ENCODE measurements around the gene PANX2. TPM values are rescaled to one million over a fixed set of nuclear protein-coding genes. Genes with fewer than 3 reads are reported as not detected.

PANX2 gene
- total RNA-seq, 2 experiments from 2014 or later, result 0.66 to 1.0 TPM

DNA sequence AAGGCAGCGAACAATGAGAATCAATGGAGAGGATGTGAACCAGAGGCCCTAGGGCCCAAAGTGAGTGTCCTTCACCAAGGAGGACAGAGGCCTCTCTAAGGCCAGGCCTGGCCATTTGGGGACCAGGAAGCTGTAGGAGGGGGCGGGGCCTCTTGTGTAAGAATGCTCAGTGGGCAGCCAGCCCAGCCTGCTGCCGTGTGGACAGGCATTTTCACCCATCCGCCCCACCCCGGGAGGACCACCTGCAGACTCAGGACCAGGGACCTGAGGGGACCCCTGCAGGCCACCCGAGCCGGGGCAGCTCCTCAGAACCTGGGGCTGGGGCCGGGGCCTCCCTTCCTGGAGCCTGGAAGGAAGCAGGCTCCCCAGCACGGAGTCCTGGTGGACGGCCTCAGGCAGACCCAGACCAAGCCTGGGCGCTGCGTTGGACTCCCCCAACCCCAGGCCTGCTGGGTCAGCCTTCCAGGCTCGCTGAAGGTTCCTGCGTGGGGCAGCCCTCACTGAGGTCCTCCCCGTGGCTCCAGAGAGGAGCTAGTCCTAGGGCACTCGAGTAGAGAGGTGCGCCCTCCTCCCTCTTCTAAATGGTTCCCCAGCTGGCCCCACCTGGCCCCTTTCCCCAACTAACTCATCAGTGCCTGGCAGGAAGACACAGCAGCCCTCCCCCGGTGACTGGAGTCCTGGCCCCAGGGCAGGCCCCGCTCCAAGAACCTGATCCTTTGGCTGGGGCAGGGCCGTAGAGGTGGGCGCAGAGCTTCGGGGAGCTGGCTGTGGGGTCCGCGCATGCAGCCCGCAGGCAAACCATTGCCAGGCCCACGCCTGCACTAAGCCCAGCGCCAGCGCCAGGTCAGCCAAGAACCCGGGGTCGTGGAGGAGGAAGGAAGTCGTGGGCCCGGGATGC lies 13.7 kb downstream of the PANX2 start:
- no peak overlapping the region for H3K27ac Mint-ChIP-seq
- no peaks in the 10 kb centered on the region for H3K27me3 Mint-ChIP-seq
- H3K4me3 Mint-ChIP-seq, result peak overlapping the region; percentile 65
- H3K36me3 Mint-ChIP-seq, result peaks cover 7% of the 10 kb centered on the region
- H3K4me1 Mint-ChIP-seq, result peaks cover 20% of the 10 kb centered on the region
- no peak for DNase-seq
- H3K9me3 Mint-ChIP-seq, result no peaks in the 10 kb centered on the region

DNA sequence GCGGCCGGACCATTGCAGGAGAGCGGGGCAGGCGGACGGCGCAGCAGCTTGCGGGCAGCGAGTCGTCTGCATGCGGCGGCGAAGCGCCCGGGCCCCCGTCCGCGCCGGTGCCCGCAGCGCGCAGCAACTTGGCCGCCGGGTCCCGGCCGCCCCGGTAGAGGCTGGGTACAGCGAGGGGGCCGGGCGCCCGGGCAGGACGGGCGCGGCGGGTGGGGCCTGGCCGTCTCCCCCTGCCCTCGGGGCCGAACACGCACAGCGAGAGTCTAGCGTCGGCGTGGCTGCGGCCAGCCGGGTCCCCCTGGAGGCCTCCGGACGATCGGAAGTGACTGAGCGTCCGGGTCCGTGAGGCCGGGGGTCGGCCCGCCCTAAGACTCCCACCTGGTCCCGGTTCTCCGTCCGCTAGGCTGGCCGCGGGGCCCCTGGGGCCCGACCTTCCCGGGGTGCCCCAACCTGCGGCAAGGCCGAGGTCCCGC lies 14.4 kb downstream of the PANX2 start:
- Mint-ChIP-seq H3K4me1 (peaks cover 26% of the 10 kb centered on the region), H3K36me3 (peaks cover 7% of the 10 kb centered on the region), H3K27me3 (no peaks in the 10 kb centered on the region), H3K4me3 (no peak overlapping the region), H3K9me3 (no peaks in the 10 kb centered on the region), H3K27ac (no peak overlapping the region)
- no peak for DNase-seq

DNA sequence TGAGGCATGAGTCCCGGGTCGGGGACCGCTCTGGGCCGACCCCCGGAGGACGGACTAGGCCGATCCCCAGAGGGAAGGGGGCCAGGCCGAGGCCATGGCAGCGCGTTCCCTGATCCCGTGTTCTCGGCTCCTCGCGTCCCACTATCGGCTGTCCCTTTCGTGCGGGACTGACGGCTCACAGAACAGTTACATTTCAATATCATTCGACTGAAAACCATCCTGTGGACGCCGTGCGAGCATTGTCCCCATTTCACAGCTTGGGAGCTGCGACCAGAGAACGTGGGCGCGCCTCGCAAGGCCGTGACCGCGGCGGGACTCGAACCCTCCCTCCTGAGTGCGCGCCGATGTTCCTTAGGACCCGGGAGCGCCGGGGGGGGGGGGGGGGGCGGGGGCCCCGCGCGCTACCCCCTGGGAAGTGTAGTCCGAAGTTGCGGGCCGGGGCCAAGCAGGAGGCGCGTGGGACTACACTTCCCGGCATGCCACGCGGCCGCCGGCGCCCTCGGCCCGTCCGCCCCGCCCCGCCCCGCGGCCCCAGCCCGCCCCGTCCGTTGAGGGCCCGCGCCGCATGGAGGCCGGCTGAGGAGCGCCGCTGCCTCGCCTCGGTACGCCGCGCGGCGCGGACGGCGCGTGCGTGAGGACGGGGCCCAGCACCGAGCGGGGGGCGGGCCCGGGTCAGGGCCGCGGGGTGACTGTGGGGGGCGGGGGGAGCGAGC lies 15.0 kb downstream of the PANX2 start, which contains the start of gene TRABD:
TSS of gene TRABD (plus strand) at position 539 of the 713 bp plus-strand sequence. CDS start 7,148 bp downstream, outside the sequence.
- Mint-ChIP-seq H3K27ac (peak within 1 kb of the TSS; percentile 86), H3K27me3 (no peaks in the 10 kb centered on the region), H3K4me3 (peak within 1 kb of the TSS; percentile 94), H3K9me3 (no peaks in the 10 kb centered on the region), H3K4me1 (peaks cover 28% of the 10 kb centered on the region), H3K36me3 (peaks cover 7% of the 10 kb centered on the region)
- DNase-seq, result peak; percentile 93

DNA sequence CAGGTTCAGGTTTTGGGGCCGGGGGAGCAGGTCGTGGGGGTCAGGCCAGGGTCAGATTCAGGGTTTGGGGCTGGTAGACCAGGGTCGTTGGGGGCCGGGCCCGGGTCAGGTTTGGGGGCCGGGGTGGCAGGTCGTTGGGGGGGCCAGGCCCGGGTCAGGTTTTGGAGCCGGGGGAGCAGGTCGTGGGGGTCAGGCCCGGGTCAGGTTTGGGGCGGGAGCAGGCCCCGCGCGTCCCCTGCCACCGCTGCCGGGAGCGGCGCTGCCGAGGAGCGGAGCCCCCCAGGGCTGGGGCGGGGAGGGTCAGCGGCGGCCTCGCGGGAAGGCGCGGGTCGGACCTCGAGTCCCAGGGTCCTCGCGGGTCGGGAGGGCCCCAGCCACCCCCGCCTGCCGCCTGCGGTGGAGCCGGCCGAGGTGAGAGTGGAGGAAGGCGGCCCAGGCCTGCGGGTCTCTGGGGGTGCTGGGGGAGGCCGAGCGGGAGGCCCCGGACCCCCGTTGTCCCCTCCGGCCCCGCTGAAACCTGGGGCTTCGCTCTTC lies 15.7 kb downstream of the PANX2 start:
- Mint-ChIP-seq H3K4me1 (peaks cover 31% of the 10 kb centered on the region), H3K27me3 (no peaks in the 10 kb centered on the region), H3K27ac (peak overlapping the region; percentile 86), H3K9me3 (no peaks in the 10 kb centered on the region), H3K4me3 (peak overlapping the region; percentile 94), H3K36me3 (peaks cover 9% of the 10 kb centered on the region)
- no peak for DNase-seq

DNA sequence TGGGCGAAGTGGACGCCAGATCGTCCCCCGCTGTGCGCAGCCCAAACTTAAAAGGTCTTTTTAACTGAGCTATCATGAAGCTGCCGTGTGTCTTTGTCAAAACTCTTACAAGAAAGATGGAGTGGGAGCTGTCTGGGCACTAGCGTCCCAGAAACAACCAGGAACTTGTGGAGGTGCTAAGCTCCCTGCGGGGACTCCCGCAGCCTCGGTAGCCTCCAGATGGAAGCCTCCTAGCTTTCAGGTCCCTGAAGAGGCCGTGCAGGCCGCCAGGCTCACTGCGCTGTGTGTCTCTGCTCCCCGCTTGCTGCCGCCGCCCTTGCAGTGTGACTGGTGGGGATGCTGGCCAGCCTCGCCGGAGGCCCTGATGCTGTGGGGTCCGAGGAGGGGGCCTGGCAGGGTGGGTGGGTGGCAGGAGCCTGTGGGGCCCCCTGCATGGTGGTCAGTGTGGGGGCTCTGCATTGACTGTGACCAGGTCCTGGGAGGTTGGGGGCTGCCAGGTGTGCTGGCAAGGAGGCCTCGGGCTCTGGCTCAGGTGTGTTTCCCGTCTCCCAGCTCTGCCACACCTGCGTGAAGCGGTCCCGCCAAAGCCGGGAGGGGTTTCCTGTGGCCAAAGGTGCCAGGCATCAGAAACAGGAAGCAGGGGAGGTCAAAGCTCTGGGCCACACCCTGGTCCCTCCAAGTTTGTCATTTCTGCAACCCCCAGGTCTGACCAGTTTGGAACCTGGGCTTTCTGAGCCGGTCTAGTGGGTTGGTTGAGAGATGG lies 16.4 kb downstream of the PANX2 start:
- Mint-ChIP-seq H3K27me3 (no peaks in the 10 kb centered on the region), H3K9me3 (no peaks in the 10 kb centered on the region), H3K4me3 (peak overlapping the region; percentile 94), H3K27ac (peak overlapping the region; percentile 86), H3K4me1 (peaks cover 37% of the 10 kb centered on the region), H3K36me3 (peaks cover 15% of the 10 kb centered on the region)
- DNase-seq, result no peak

DNA sequence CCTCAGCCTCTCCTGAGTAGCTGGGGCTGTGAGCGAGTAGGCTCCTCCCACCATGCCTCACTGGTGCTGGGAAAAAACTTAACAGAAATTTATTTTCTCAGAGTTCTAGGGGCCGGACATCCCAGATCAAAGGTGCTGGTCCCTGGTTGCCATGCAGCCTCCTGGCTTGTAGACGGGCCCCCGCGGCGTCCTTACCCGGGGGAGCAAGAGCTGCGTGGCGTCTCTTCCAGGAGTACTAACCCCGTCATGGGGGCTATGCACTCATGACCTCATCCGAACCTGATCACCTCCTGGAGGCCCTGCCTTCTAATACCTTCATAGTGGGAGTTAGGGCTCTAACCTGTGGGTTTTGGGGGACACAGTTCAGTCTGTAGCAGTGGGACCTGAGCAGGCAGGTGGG lies 17.8 kb downstream of the PANX2 start:
- Mint-ChIP-seq H3K4me3 (no peak overlapping the region), H3K27ac (peak overlapping the region; percentile 13), H3K9me3 (no peaks in the 10 kb centered on the region), H3K36me3 (peaks cover 21% of the 10 kb centered on the region), H3K27me3 (no peaks in the 10 kb centered on the region), H3K4me1 (peaks cover 48% of the 10 kb centered on the region)
- DNase-seq, result no peak

DNA sequence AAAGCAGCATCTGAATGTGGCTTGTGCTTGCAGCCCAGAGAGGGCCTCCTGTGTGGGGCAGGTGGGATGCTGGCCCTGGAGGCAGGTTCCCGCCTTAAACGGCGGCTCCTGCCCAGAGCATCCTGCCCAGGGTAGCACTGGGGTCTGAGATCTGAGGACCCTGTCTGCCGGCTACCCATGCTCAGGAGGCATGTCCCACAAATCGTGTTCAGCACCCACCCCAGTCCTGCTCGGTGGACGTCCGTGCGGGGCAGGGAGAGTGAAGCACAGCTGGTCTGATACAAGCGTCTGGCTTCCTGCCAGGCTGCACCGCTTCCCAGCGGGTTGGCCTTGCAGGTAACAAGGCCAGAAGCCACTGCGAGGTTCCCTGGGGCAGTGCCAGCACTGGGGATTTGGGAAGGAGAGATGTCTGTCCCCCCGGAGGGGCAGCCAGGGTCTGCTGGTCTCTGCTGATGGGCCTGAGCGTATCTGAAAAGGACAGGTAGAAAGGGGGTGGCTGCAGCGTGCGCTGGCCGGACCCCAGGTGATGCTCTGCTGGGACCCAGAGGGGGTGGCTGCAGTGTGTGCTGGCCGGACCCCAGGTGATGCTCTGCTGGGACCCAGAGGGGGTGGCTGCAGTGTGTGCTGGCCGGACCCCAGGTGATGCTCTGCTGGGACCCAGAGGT lies 18.8 kb downstream of the PANX2 start:
- H3K36me3 Mint-ChIP-seq, result peaks cover 21% of the 10 kb centered on the region
- H3K4me3 Mint-ChIP-seq, result peak overlapping the region; percentile 88
- H3K4me1 Mint-ChIP-seq, result peaks cover 48% of the 10 kb centered on the region
- H3K27ac Mint-ChIP-seq, result peak overlapping the region; percentile 98
- DNase-seq, result no peak
- no peaks in the 10 kb centered on the region for H3K27me3 Mint-ChIP-seq
- no peaks in the 10 kb centered on the region for H3K9me3 Mint-ChIP-seq

DNA sequence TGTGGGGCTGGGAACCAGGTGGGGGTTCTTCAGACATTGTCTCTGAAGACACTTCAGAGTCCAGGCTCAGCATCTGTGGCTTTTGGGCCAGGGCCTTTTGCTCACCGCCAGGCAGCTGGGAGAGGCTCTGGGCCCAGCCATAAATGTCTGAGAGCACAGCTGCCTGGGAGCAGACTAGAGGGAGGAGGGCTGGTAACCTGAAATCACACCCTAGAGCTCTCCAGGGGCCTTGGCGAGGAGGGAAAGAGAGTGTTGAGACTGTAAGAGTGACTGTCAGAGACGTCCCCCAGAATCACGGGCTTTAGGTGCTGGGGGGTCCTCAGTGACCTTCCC lies 19.3 kb downstream of the PANX2 start:
- Mint-ChIP-seq H3K4me3 (peak overlapping the region; percentile 88), H3K9me3 (no peaks in the 10 kb centered on the region), H3K27me3 (no peaks in the 10 kb centered on the region), H3K4me1 (peaks cover 46% of the 10 kb centered on the region), H3K36me3 (peaks cover 21% of the 10 kb centered on the region), H3K27ac (peak overlapping the region; percentile 98)
- DNase-seq, result no peak

DNA sequence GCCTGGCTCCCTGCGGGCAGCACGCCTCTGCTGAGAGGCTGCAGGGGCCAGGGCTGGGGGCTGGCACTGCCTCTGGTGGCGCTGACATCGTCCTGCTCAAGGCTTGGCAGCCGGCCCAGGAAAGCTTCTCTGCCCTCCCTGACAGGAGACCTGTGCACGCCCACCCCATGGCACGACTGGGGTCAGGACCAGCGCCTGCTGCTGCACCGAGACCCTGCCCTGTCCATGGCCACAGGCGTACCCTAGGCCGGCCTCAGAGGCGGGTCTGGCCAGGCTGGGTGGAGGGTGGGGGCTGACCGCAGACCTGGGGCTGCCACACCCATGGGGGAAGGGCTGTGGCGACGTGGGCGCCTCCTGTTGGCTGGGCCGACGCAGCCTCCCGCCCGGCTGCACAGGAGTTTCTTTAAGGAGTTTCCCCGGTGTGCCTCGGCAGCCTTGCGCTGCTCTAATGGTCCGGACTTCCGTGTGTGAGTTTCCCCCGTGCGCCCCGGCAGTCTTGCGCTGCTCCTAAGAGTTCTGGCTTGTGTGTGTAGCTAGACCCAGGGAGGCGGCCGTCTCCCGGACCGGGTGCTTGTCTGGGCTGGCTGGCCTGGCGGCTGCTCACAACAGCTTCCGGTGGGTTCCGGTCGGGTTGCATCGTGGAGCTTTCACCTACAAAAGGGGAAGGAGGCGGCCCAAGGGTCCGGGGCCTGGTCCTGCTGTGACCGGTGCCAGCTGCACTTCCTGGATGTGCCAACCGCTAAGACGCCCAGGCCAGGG lies 19.8 kb downstream of the PANX2 start:
- peak overlapping the region; percentile 98 for H3K27ac Mint-ChIP-seq
- H3K36me3 Mint-ChIP-seq, result peaks cover 21% of the 10 kb centered on the region
- H3K4me3 Mint-ChIP-seq, result peak overlapping the region; percentile 88
- peaks cover 45% of the 10 kb centered on the region for H3K4me1 Mint-ChIP-seq
- DNase-seq, result peak; percentile 80
- no peaks in the 10 kb centered on the region for H3K27me3 Mint-ChIP-seq
- H3K9me3 Mint-ChIP-seq, result no peaks in the 10 kb centered on the region

DNA sequence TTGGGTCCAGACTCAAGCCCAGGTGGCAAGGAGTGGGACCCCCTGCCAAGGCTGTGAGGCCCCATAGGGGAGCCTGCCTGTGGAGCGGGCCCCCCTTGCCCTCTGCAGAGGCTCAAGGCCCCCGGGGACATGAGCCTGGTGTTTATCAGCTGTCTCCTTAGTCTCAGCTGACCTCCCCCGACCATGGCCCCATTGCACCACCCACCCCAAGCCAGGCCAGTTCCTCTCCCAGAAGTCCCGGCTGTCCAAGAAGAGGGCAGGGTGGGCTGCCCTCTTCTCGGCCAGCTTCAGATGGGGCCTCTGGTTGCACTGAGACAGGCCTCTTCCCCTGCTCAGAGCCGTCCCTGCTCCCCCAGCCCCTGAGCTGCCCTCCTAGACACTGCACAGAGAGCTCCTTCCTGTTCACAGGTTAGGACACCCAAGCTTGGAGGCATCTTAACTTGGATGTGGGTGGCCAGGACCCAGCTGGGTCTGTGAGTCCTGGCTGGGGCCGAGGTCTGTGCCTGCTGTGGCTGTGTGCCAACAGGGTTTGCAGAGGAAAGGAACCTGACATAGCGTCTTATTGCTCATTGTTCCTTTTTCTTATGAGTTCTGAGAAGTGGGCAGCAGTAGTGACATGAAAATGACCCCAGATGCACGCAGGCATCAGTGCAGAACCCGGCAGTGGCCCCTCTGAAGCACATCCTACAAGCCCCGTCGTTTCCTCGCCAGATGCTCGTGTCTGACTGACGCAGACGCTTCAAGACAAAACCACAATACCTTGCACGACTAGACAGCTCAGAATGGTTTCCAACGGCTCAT lies 20.6 kb downstream of the PANX2 start:
- peaks cover 43% of the 10 kb centered on the region for H3K4me1 Mint-ChIP-seq
- H3K27ac Mint-ChIP-seq, result peak overlapping the region; percentile 98
- no peaks in the 10 kb centered on the region for H3K27me3 Mint-ChIP-seq
- peaks cover 21% of the 10 kb centered on the region for H3K36me3 Mint-ChIP-seq
- DNase-seq, result peak; percentile 77
- peak overlapping the region; percentile 88 for H3K4me3 Mint-ChIP-seq
- no peaks in the 10 kb centered on the region for H3K9me3 Mint-ChIP-seq

DNA sequence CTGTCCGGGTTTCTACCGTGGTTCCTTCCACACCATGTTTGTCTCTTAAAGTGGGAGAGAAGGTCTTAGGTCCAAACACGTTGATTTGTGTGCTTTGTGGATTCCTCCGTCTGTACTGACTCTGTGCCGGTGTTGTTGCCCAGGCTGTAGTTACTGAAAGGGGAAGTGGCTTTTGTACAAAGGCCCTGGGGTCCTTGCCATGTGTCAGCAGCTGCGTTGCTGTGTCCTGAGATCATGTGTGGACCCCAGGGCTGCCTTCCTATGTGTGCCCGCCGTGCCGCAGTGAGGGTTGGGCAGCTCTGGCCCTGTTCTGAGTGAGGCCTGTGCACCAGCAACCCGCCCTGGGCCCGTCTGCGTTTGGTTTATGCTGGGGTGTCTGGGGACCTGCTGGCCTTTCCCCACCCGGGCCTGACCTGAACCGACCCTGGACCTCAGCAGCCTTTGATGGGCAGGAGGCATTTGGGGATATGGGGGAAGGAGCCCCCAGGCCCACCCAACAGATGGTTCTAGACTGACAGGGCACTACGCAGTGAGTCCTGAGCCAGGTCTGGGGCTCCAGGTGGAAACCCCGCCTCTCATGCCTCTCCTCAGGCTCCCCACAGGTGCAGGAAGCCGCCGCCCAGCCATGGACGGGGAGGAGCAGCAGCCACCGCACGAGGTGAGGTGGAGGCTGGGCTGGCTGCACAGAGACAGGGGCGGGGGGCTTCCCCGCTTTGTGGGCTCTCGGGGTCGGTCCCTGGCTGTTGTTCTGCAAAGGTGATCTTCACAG lies 22.1 kb downstream of the PANX2 start:
- DNase-seq, result peak; percentile 46
- no peaks in the 10 kb centered on the region for H3K27me3 Mint-ChIP-seq
- H3K27ac Mint-ChIP-seq, result peak overlapping the region; percentile 98
- H3K4me3 Mint-ChIP-seq, result peak overlapping the region; percentile 88
- H3K4me1 Mint-ChIP-seq, result peaks cover 35% of the 10 kb centered on the region
- no peaks in the 10 kb centered on the region for H3K9me3 Mint-ChIP-seq
- H3K36me3 Mint-ChIP-seq, result peaks cover 15% of the 10 kb centered on the region

DNA sequence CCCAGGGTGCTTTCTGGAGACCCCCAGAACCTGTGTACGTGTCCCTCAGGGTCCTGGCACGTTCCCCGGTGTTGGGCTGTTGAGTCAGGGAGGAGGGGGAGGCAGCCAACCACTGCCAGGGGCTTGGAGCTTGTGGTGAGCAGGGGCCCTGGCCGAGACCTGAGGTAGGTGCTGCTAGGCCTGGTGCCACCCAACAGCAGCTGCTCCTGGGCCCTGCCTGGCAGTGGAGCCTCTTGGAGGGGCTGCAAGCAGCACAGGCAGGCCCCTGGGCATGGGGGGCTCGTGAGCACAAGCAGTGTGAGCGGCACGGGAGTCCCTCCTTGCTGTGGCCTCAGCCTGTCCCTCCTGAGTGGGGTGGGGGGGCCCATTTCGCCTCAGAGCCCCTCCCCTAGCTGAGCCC lies 23.1 kb downstream of the PANX2 start:
- no peak for DNase-seq
- Mint-ChIP-seq H3K4me1 (peaks cover 31% of the 10 kb centered on the region), H3K27me3 (no peaks in the 10 kb centered on the region), H3K27ac (no peak overlapping the region), H3K36me3 (peaks cover 14% of the 10 kb centered on the region), H3K9me3 (no peaks in the 10 kb centered on the region), H3K4me3 (no peak overlapping the region)
